Spleen (tissue), 11 donors: ENCODE measurements around the gene PTPN3. TPM values are rescaled to one million over a fixed set of nuclear protein-coding genes. Genes with fewer than 3 reads are reported as not detected.

Source experiments
- DNase-seq: peaks from one replicate; pipeline ENCODE4 v3.0.0-alpha.2; 2020
- H3K27ac ChIP-seq, 8 donors: fragments of 200-600 bp; sonication (generic) in 7 of 8; 1 replicate in 4 of 8; 2 replicates in 4 of 8; pipeline versions ENCODE4 v1.5.0 to v1.8.0; 2016 to 2021; ENCODE audit warnings: inconsistent platforms in 4 of 8, mild to moderate bottlenecking in 4 of 8, moderate library complexity in 1 of 8
- H3K27me3 ChIP-seq, 7 donors: fragments of 200-600 bp; sonication (generic) in 6 of 7; replicated peaks in 1 of 7; 1 replicate in 4 of 7; 2 replicates in 3 of 7; pipeline versions ENCODE4 v1.5.0 to v1.8.0; 2016 to 2021; ENCODE audit warnings: inconsistent platforms in 3 of 7, mild to moderate bottlenecking in 1 of 7
- H3K36me3 ChIP-seq, 6 donors: fragments of 200-600 bp; sonication (generic) in 5 of 6; 1 replicate in 4 of 6; 2 replicates in 2 of 6; pipeline versions ENCODE4 v1.5.0 to v1.8.0; 2016 to 2021; ENCODE audit warnings: inconsistent platforms in 2 of 6
- H3K4me1 ChIP-seq, 6 donors: fragments of 200-600 bp; sonication (generic) in 5 of 6; 1 replicate in 3 of 6; 2 replicates in 3 of 6; pipeline versions ENCODE4 v1.5.0 to v1.8.0; 2016 to 2021; ENCODE audit warnings: inconsistent platforms in 3 of 6
- H3K4me3 ChIP-seq, 8 donors: fragments of 200-600 bp; sonication (generic) in 7 of 8; 1 replicate in 4 of 8; 2 replicates in 4 of 8; pipeline versions ENCODE4 v1.5.0 to v1.8.0; 2016 to 2021; ENCODE audit warnings: inconsistent platforms in 4 of 8, mild to moderate bottlenecking in 4 of 8, moderate library complexity in 2 of 8
- H3K9me3 ChIP-seq, 8 donors: fragments of 200-600 bp; sonication (generic) in 7 of 8; 1 replicate in 4 of 8; 2 replicates in 4 of 8; pipeline versions ENCODE4 v1.5.0 to v1.8.0; 2016 to 2021; ENCODE audit warnings: inconsistent platforms in 4 of 8
- POLR2A ChIP-seq, 3 donors: fragments of 450-650 bp; IDR thresholded peaks; one replicate each; pipeline ENCODE4 v1.5.1; 2017; ENCODE audit warnings: antibody characterized with exemption in 3 of 3, mild to moderate bottlenecking in 1 of 3
- POLR2AphosphoS5 ChIP-seq, 3 donors: sonication (generic); formaldehyde crosslinking; IDR thresholded peaks; one replicate each; pipeline ENCODE4 v1.5.1; 2017; ENCODE audit warnings: antibody characterized with exemption in 3 of 3
- WGBS, 5 donors: extraction: QIAGEN DNeasy Blood & Tissue Kit in 3 of 5; methylation state at CpG; one replicate each; pipeline versions ENCODE4 v1.1.5 to v1.1.7; 2013 to 2018; 5-methylcytosine and 5-hydroxymethylcytosine counted together
- intact Hi-C: fragments of 100-400 bp; cut with DNase I; formaldehyde crosslinking; loops from one replicate; pipeline ENCODE4 v1.15.0; 2023; ENCODE audit warnings: low total_unique reads
- polyA plus RNA-seq, 3 donors: library from polyadenylated mRNA; stranded (reverse); fragments of 200-250 nt; gene quantifications; one replicate each; pipeline ENCODE4 v1.2.1, GENCODE V29; 2013
- total RNA-seq, 7 donors: library from RNA; depleted of rRNA in 3 of 7; stranded (reverse); fragments of >200 nt in 3 of 7; fragmentation: NEBNext Ultra II Directional in 4 of 7; extraction: Animal tissue kit (Norgen Biotek cat#: 25700) in 4 of 7; gene quantifications; one replicate each; pipeline versions ENCODE4 v1.1.0 to v1.2.1, GENCODE V29; 2016 to 2021
- TF ChIP-seq, protein P1 (sequence below), 11 experiments: fragments of 200-600 bp in 7 of 11; fragments of 450-650 bp in 4 of 11; sonication (generic) in 4 of 11; IDR thresholded peaks in 8 of 11; conservative IDR thresholded peaks in 3 of 11; 1 replicate in 7 of 11; 2 replicates in 4 of 11; pipeline versions ENCODE4 v1.4.0 to v1.8.0; 2016 to 2021; ENCODE audit warnings: antibody characterized with exemption in 11 of 11, inconsistent platforms in 4 of 11, mild to moderate bottlenecking in 1 of 11
- donor health status: healthy with polysubstance abuse.
- donor health status: DM: no; HTN: no; CAD: no; lungs with moderate emphysema.
- donor health status: DM: no; HTN: no; CAD: no.
- donor health status: Bipolar disorder and iron deficiency.
- donor health status: healthy.
- donor health status: DM: no; HTN: no; CAD: no.
- donor health status: DM: yes; HTN: yes; CAD: no.

The PTPN3 gene
- total and polyA plus RNA-seq, 10 donors, result 0.20 to 1.7 (median 0.48) TPM

DNA sequence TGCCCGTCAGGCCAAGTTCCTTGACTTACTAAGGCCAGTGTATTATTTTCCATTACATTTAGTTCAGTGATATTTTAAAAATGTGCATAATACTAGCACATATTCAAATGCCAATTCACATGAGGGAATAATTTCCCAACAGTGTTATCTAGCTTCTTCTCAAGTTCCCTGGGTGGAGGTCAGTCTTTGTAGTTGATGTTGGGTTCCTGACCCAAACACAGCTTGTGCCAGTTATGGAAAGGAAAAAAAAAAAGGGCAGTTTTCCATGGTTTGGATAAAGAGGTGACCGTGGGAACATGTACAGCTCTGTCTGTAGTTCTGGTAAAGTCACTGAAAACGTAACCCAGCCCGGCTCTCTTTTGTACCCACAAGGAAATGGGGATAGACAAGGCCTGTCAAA is 11.5 kb upstream of the PTPN3 start:
- TF ChIP-seq, protein P1, sequence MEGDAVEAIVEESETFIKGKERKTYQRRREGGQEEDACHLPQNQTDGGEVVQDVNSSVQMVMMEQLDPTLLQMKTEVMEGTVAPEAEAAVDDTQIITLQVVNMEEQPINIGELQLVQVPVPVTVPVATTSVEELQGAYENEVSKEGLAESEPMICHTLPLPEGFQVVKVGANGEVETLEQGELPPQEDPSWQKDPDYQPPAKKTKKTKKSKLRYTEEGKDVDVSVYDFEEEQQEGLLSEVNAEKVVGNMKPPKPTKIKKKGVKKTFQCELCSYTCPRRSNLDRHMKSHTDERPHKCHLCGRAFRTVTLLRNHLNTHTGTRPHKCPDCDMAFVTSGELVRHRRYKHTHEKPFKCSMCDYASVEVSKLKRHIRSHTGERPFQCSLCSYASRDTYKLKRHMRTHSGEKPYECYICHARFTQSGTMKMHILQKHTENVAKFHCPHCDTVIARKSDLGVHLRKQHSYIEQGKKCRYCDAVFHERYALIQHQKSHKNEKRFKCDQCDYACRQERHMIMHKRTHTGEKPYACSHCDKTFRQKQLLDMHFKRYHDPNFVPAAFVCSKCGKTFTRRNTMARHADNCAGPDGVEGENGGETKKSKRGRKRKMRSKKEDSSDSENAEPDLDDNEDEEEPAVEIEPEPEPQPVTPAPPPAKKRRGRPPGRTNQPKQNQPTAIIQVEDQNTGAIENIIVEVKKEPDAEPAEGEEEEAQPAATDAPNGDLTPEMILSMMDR (IDR thresholded peaks at IDR 0.05 in 8 of 11, conservative IDR thresholded peaks at IDR 0.05 in 3 of 11), result no peak
- no peak for TF ChIP-seq POLR2A (IDR thresholded peaks at IDR 0.05)
- no peak for TF ChIP-seq POLR2AphosphoS5 (IDR thresholded peaks at IDR 0.05)
- H3K36me3 ChIP-seq, result no peaks in the 10 kb centered on the region
- no peak overlapping the region for H3K4me3 ChIP-seq
- no peak overlapping the region for H3K27ac ChIP-seq
- peaks cover 0 to 34% (median 0%) of the 10 kb centered on the region in 7 donors for H3K27me3 ChIP-seq
- H3K4me1 ChIP-seq, result no peaks in the 10 kb centered on the region
- H3K9me3 ChIP-seq, result no peaks in the 10 kb centered on the region
- DNase-seq, result no peak
- intact Hi-C loops, result no loop called here
- 39 to 54% (median 48%) methylated on average over 4 of the region's 4 CpGs for WGBS, 5 donors

DNA sequence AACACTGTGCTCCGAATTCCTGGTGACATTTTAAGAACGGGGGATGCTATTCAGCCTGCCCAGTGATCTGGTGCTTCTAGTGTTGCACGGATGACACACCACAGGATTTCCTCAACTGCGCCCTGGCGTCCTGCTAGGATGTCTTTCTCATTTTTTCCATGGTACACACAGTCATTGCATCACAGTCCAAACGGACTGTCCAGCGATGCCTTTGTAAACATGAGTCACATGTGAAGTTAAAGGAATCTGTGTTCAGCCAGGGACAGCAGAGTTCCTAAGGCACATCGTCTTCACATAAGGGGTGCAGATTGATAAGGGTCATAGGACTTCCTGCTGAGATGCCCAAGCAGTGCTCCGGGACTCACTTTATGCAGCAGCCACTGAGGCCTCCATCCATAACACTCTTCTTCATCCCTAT is 9.3 kb upstream of the PTPN3 start:
- Histone ChIP-seq H3K36me3 (no peaks in the 10 kb centered on the region), H3K4me1 (no peaks in the 10 kb centered on the region), H3K27me3 (peaks cover 0 to 51% (median 4%) of the 10 kb centered on the region in 7 donors), H3K27ac (no peak overlapping the region), H3K9me3 (no peaks in the 10 kb centered on the region), H3K4me3 (no peak overlapping the region)
- no peak for DNase-seq
- TF ChIP-seq POLR2AphosphoS5 (IDR thresholded peaks at IDR 0.05) (no peak), POLR2A (IDR thresholded peaks at IDR 0.05) (no peak)
- TF ChIP-seq, protein P1 (IDR thresholded peaks at IDR 0.05 in 8 of 11, conservative IDR thresholded peaks at IDR 0.05 in 3 of 11), result no peak
- intact Hi-C loops, result no loop called here
- WGBS, 5 donors, result 62 to 79% (median 74%) methylated on average over 9 of the region's 9 CpGs

DNA sequence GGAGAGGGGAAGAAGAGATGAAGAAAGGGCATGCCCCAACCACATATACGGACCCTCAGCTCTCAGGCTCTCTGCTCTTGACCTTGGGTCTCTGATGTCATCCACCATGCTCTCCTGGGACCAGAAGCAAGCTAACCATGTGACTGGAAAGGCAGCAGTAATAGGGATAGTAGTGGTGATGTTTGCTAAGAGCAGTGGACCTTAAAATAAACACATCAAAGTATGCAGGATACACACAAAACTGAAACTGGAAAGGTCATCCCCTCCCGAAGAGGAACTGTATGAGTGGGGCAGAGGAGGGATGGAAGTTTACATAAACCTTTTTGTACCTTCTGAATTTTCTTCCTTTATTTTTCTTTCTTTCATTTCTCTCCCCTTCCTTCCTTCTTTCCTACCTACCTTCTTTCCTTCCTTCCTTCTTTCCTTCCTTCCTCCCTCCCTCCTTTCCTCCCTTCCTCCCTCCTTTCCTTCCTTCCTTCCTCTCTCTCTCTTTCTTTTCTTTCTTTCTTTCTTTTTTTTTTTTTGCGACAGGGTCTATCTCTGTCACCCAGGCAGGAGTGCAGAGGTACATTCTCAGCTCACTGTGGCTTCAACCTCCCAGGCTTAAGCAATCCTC is 8.1 kb upstream of the PTPN3 start:
- H3K36me3 ChIP-seq, result no peaks in the 10 kb centered on the region
- TF ChIP-seq, protein P1 (IDR thresholded peaks at IDR 0.05 in 8 of 11, conservative IDR thresholded peaks at IDR 0.05 in 3 of 11), result peak in 1 of 11 experiments; percentile 10
- no peak for TF ChIP-seq POLR2A (IDR thresholded peaks at IDR 0.05)
- no peak overlapping the region for H3K27ac ChIP-seq
- H3K4me1 ChIP-seq, result no peaks in the 10 kb centered on the region
- no peak overlapping the region for H3K4me3 ChIP-seq
- no peak for DNase-seq
- intact Hi-C loops, result no loop called here
- 54 to 71% (median 59%) methylated on average over 3 of the region's 3 CpGs for WGBS, 5 donors
- H3K27me3 ChIP-seq, result peaks cover 0 to 60% (median 5%) of the 10 kb centered on the region in 7 donors
- H3K9me3 ChIP-seq, result no peaks in the 10 kb centered on the region

DNA sequence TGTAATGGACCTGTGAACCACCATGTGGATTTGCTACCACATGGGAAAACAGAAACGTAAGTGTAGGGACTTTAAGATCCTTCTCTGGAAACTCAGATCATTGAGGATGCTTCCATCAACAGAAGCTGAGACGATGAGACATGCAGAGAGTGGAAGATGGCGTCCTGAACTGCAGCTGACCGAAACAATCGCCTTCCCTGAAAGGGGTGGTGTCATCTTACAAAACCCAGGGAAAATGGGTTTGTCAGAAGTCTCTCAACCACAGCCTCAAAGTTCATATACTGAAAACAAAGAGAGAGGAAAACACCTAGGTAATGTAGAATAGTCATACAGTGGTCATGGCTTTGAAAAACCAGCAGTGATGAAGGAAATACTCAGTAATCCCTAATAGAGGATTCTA is 6.6 kb upstream of the PTPN3 start:
- DNase-seq, result no peak
- Histone ChIP-seq H3K36me3 (no peaks in the 10 kb centered on the region), H3K9me3 (no peaks in the 10 kb centered on the region), H3K4me3 (no peak overlapping the region), H3K4me1 (peaks cover 0 to 6% (median 0%) of the 10 kb centered on the region in 6 donors), H3K27me3 (peaks cover 0 to 75% (median 18%) of the 10 kb centered on the region in 7 donors), H3K27ac (no peak overlapping the region)
- WGBS, 5 donors, result 60 to 79% (median 66%) methylated on average over 5 of the region's 5 CpGs
- intact Hi-C loops, result no loop called here
- TF ChIP-seq POLR2AphosphoS5 (IDR thresholded peaks at IDR 0.05) (no peak), POLR2A (IDR thresholded peaks at IDR 0.05) (no peak)
- TF ChIP-seq, protein P1 (IDR thresholded peaks at IDR 0.05 in 8 of 11, conservative IDR thresholded peaks at IDR 0.05 in 3 of 11), result no peak
